GM21717 (cell line): ENCODE data around the gene CSF2.

Source experiments
- ATAC-seq: cut with Tn5 transposase; IDR thresholded peaks from one replicate; pipeline ENCODE4 v1.9.1; 2021; ENCODE audit warnings: mild to moderate bottlenecking, moderate library complexity; ENCODE audit not compliant: unreplicated experiment

Gene CSF2

DNA sequence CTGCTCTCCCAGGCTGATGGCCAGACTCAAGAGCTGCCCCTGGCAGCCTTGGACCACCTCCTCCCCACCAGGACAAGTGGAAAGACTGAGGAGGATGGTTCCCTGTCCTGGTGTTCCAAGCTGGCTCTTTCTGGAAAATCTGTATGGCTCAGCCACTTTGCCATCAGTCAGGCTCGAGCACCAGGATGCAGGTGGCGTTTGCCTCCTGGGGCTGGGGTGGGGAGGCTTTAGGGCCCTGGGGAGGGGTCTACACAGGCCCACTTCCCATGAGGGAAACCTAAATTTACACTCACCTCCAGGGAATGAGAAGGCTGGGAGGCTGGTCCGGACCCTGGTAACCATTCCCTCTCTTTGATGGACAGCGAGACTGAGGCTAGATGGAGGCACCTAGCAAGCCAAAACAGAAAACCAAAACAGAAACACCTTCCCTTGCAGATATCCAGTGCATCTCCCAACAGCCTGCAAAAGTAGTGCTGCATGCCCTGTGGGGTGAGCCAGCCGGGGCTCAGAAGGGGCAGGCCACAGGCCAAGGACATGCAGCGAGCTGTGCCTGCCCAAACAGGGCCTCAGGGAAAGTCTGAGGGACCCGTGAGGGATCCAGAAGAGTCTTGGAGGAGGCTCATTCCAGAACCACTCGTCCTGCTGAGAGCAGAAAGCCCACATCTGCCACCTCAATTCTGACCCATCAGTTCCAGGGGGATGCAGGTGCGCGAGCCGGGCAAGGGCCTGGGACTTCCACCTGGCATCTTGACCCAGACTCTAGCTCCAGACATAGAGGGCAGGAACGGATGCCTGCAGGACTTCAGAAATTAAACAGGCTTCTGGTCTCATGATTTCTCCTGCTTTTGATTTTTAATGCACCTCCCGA, 5.4 kb upstream of the CSF2 start:
- no peak for ATAC-seq

DNA sequence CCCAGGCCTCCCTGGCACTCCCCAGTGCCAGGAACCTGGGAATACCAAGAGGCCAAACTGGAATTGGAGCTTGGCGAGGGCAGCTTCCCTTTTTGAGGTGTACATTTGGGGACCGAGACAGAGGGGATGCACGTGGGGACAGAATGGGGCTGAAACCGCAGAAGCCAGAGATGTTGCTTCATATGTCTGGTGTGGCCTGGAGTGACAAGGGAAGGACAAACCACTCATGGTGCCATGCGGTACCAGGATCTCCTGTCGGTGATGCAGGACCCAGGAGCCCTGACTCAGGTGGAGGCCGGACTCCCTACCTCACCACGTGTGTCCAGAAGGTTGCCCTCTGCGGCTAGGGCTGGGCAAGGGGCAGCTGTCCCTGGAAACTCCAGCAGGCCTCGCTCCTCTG, 4.0 kb upstream of the CSF2 start:
- no peak for ATAC-seq

DNA sequence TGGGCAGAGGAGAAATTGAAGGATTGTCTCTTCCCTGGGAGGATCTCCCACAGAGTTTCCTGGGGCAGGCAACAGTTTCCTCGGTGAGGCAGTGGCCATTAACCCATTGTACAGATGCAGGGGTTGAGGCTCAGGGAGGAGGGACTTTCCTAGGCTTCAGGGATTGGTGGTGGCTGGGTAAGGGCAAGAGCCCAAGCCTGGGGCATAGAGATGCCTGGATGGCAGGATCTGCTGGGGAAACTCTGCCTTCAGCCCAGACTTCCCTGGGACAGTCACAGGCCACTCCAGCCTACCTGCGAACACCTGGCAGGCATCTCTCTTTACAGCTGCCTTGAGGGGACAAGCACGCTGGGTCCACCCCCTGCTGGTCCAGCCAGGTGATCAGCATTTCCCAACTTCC, 3.6 kb upstream of the CSF2 start:
- no peak for ATAC-seq

DNA sequence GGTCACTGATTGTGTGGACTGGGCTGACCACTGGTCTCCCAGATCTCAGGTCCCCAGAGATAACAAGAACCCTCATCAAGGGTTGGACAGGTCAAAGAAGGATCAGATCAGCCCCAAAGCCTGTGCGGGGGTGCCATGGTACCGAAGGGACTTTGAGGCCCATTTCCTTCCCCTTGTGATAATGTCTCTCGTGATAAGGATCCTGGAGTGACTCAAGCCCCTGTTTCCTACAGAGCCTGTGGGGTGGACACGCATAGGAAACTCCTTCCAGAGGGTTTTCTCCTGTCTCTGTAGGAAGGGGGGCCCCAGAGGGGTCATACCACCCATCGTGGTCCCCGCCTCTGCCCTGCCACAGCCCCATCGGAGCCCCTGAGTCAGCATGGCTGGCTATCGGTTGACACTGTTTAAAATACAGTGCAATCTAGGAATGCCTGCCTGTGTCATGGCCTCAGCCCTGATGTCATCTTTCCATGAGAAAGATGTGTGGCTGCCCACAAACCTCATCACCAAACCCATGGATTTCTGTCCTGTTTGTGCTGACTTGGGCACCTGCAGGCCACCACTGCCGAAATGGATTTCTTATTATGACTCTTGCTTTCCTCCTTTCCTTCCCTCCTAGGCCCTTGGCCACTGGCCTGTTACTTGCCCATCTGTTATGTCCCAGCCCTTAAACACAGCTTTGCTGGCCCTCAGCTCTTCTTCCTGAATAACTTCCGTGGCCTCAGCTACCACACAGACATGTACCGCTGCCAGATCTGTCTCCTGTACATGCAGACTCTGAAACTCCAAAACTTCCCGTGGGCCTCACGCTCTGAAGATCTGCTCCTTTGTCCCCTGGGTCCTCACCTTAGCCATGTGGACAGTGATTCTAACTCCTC, 2.9 kb upstream of the CSF2 start:
- ATAC-seq: no peak

- ATAC-seq: no peak
Measured at GRCh38 chr5:132071338-132071707, 2.3 kb upstream of the CSF2 start.

DNA sequence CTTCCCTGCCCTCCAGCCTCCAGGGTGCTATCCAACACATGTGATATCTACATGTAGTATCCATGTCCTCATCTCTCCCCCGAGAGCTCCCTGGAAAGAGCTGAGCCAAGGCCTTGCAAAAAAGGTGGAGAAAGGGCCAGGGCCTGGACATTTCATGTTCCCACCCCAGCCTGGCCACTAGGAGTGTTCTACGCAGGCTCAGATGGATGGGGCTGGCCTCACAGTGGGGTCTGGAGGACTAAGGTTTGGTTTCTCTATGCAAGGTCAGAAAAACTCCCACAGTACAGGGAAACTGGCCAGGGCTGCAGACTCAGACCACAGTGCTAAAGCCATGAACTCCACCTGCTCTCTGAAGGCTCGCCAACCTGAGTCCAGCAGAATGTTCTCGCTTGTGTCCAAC, 1.5 kb upstream of the CSF2 start:
- no peak for ATAC-seq

DNA sequence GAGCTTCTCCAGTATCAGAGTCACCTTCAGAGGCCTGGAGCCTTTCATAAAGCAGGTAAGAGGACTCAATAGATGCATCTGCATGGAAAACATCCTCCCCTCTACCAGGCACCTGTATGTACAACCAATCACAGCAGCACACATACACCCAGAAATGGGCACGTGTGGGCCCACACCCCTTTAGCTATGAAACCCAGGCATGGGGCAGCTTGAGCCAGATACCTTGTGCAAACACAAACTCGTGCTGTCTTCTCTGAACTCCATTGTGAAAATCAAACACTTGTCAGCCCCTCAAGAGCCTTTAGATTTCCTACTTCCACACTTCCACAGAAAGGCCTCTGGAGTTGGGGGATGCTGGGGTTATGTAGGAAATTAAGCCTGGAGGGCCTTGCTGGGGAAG, 1.1 kb upstream of the CSF2 start:
- no peak for ATAC-seq

- no peak for ATAC-seq
Measured at GRCh38 chr5:132074091-132074771, 642 bp downstream of the CSF2 start.

DNA sequence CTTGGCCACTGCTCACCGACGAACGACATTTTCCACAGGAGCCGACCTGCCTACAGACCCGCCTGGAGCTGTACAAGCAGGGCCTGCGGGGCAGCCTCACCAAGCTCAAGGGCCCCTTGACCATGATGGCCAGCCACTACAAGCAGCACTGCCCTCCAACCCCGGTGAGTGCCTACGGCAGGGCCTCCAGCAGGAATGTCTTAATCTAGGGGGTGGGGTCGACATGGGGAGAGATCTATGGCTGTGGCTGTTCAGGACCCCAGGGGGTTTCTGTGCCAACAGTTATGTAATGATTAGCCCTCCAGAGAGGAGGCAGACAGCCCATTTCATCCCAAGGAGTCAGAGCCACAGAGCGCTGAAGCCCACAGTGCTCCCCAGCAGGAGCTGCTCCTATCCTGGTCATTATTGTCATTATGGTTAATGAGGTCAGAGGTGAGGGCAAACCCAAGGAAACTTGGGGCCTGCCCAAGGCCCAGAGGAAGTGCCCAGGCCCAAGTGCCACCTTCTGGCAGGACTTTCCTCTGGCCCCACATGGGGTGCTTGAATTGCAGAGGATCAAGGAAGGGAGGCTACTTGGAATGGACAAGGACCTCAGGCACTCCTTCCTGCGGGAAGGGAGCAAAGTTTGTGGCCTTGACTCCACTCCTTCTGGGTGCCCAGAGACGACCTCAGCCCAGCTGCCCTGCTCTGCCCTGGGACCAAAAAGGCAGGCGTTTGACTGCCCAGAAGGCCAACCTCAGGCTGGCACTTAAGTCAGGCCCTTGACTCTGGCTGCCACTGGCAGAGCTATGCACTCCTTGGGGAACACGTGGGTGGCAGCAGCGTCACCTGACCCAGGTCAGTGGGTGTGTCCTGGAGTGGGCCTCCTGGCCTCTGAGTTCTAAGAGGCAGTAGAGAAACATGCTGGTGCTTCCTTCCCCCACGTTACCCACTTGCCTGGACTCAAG, 1.5 kb downstream of the CSF2 start:
- ATAC-seq: no peak

DNA sequence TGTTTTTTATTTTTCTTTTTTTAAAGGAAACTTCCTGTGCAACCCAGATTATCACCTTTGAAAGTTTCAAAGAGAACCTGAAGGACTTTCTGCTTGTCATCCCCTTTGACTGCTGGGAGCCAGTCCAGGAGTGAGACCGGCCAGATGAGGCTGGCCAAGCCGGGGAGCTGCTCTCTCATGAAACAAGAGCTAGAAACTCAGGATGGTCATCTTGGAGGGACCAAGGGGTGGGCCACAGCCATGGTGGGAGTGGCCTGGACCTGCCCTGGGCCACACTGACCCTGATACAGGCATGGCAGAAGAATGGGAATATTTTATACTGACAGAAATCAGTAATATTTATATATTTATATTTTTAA, 2.1 kb downstream of the CSF2 start:
- ATAC-seq: no peak

- ATAC-seq: no peak
Measured at GRCh38 chr5:132076202-132076830, 2.7 kb downstream of the CSF2 start.

DNA sequence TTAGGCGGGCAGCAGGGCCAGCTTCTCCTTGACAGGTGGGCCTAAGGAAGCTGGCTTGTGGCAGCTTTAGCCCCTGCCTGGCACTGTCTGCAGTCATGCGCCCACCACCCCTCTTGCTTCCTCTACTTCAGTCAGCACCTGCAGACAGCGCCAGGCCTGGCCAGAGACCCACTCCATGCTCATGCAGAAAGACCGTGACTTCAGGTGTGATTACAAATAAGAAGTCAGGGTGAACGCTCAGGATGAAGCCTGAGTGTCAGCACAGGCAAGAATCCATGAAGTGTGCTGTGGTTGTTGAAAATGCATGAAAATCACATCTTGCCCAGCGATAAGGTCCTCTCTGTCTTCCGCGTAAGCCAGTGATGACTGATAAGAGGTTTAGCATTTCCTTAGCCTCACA, 3.4 kb downstream of the CSF2 start:
- ATAC-seq: no peak

- no peak for ATAC-seq
Measured at GRCh38 chr5:132079081-132079480, 5.5 kb downstream of the CSF2 start.

- no peak for ATAC-seq
Measured at GRCh38 chr5:132079619-132080018, 6.0 kb downstream of the CSF2 start.

DNA sequence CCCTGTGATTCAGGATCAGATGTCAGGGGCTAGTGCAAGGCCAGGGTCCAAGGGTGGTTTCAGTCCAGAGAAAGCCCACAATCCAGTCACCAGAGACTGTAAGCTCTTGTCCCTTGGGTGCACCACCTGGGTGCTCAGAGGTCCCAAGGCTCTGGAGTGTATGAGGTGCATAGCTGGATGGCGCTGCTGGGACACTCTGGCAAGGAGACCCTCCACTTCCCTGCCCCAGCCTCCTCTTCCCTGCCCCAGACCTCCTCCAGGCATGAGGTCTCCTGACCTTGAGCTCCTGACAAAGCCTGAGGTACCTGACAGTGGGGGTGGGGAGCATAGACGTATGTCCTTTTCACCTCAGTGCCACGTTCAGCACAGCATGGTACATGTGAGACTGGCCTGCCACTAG, 7.0 kb downstream of the CSF2 start:
- ATAC-seq: no peak

- ATAC-seq: no peak
Measured at GRCh38 chr5:132081458-132081857, 7.9 kb downstream of the CSF2 start.

DNA sequence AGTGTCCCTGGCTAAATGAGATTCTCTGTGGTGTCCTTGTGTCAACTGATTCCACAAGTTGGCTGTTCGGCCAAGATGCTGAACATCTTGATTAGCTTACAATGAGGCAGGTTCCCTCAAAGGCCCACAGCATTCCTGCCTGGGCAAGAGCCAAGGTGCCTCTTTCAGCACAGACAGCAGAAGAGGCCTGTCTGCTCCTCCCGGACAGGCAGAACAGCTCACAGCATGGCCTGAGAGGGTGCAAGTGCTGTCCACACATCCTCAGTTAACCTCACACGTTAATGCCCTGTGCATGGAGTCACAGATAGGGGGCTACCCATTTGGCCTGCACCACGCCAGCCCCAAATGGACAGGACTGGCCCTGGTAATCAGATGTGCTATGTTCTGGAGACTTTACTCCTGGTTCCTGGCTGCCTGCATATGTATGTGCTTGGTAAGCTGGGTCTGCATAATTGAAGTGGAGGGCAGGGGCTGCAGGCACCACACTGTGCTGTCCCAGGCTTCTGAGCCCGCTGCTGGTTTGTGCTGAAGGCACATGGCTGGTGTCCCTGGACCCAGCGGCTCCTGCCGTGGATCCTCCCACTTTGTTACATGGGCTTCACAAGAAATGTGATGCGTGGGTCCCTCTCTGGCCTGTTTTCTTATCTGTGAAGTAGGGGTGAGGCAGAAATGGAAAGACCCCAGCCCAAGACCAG, 8.9 kb downstream of the CSF2 start:
- no peak for ATAC-seq

DNA sequence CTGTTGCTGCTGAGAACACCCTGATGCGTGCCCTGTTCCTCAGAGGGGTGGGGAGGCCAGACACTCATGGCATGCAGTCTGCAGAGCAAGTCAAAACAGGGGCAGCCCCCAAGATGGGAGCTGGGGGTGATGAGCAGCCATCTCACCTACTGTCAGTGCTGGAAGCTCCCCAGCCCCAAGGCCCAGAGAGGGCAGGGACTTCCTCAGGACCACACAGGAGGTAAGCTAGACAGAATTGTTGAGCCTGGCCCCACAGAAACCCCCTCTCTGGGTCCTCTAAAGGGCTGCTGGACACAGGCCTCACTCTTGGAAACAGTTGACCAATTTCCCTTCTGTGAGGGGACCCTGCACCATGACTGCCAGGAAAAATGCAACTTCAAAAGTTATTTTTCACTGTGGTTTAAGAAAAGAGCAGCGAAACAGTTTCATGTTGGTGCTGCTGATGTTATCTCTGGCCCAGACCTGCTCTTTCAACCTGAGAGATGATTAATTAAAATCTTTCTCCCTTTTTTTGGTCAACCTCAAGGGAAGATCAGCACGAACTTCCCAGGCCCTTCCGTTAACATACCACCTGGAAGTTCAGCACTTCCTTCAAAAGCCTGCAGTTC, 9.6 kb downstream of the CSF2 start:
- ATAC-seq: no peak

GRCh38 chr5:132085686-132086085, 12.1 kb downstream of the CSF2 start:
- no peak for ATAC-seq
